ENCODE results near the gene SH3BP5L.
"Not testable (repeated sequence)": the region's sequence is repeated elsewhere in the genome, so short reads cannot be mapped to it uniquely, and the experiment has no call there.

Gene SH3BP5L

DNA sequence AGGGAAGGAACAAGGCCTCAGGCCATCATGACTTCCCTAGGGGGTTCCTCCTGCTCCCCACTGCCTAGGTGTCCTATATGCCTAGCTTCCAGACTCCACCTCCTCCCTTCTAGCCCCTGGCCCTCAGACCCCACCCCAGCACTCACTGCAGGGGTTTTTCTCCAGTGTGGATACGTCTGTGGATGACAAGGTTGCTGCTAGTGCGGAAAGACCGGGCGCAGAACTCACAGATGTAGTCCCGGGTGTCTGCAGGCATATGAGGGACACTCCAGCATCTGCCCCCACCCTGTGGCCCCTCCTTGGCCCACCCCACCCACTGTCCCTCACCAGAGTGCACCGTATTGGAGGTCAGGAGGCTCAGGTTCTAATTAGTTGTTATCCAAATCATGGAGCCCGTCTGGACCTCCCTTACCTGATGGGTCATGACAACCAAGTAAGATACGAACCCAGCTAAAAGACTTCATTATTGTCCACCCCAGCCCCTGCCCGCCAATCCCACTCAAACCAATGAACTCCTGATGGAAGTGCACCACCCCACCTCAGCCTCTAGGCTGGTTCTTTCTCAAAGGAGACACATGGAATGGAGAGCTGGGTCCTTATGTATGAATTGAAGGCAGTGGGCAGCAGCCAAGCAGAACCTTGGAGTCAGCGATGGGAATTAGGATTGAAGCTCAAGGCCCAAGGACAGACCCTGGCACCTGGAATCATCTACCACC lies 25.0 kb upstream of the SH3BP5L start:
- no peak for DNase-seq

DNA sequence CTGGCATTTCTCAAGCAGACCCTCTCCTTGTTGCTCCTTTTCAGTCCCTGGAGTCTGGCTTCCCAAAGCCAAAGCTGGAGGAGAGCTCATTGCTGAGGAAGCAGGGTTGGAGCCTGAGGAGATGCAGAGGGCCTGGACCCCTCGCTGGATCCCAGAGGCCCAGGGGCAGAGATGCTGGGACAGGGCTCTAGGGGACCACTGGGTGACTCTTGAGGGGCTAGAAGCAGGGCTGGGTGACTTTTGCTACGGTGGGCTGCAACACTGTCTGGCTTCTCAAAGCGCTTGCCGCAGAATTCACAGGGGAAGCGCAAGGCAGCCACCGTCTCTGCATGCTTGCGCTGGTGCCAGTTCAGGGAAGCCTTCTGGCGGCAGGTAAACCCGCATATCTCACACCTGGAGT lies 24.4 kb upstream of the SH3BP5L start:
- no peak for DNase-seq

DNA sequence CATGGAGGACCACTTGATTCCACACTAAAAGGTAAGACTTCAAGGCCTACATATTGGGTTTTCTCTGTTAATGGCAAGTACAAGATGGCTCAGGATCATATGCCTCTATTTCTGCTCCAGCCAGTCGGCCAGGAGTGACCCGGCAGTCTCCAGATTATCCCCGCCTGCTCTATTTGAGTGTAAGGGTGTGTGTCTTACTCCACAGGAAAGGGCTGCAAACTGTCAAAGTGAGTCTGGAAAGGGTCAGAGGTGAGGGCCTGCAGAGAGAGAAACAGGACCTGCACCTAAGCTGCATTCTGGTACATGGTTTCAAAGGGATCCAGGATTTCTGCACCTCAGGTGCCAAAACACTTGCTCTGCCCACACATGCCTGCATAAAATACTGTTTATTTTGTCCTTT lies 23.9 kb upstream of the SH3BP5L start:
- no peak for DNase-seq

DNA sequence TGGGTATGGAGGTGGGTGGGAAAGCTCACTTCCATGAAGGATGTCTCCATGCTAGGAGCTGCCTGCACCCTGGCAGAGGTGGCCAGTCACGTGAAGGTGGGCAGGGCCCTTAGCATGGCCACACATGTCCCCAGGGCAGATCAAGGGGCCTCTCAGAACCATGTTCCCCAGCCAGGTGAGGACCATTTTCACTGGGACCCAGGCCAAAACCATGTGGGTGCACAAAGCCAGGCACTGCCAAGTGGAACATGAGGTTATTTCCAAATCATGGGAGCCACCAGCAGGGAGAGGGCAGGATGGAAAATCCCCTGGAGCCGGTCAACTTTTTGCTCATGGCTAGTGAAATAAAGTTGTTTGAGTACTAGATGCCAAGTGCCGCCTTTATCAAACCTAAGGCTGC lies 23.4 kb upstream of the SH3BP5L start:
- no peak for DNase-seq

DNA sequence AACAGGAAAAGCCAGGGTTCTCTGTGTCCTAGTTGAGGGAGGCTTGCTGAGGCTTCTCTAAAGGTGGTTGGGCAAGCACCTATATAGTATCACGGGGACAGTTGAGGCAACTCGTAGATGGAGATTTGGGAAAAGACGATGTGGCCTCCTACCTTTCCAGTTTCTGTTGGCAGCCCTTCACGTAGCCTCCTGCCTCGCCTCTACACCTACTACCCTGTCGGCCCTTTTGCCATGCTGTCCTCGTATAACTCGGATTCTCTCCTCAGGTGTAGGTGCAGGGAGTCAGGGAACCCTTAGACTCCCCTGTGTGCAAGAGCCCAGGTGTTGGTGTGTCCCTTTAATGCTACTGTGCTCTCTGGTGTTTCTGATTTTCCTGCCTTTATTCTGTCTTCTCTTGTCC lies 22.9 kb upstream of the SH3BP5L start:
- DNase-seq, result no peak

DNA sequence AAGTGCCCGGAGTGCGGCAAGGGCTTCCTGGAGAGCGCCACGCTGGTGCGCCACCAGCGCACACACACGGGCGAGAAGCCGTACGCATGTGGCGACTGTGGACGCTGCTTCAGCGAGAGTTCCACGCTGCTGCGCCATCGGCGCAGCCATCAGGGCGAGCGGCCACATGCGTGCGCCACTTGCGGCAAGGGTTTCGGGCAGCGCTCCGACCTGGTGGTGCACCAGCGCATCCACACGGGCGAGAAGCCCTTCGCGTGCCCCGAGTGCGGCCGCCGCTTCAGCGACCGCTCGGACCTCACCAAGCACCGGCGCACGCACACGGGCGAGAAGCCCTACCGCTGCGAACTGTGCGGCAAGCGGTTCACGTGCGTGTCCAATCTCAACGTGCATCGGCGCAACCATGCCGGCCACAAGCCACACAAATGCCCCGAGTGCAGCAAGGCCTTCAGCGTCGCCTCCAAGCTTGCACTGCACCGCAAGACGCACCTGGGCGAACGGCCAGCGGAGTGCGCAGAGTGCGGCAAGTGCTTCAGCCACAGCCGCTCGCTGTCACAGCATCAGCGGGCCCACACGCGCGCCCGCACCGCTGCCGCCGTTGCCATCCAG lies 22.3 kb upstream of the SH3BP5L start:
- DNase-seq, result no peak

DNA sequence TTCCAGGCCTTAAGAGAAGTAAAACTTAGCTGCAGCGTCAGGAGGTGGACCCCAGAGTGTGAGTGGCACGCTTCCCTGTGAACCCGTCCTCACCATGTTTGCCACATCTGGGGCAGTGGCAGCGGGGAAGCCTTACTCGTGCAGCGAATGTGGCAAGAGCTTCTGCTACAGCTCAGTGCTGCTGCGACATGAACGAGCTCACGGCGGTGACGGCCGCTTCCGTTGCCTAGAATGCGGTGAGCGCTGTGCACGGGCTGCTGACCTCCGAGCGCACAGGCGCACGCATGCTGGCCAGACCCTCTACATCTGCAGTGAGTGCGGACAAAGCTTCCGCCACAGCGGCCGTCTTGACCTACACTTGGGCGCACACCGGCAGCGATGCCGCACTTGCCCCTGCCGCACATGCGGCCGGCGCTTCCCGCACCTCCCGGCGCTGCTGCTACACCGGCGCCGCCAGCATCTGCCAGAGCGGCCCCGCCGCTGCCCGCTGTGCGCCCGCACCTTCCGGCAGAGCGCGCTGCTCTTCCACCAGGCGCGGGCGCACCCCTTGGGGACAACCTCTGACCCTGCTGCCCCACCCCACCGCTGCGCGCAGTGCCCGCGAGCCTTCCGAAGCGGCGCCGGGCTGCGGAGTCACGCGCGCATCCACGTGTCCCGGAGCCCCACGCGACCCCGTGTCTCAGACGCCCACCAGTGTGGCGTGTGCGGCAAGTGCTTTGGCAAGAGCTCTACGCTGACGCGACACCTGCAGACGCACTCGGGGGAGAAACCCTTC lies 21.7 kb upstream of the SH3BP5L start:
- DNase-seq, result no peak

DNA sequence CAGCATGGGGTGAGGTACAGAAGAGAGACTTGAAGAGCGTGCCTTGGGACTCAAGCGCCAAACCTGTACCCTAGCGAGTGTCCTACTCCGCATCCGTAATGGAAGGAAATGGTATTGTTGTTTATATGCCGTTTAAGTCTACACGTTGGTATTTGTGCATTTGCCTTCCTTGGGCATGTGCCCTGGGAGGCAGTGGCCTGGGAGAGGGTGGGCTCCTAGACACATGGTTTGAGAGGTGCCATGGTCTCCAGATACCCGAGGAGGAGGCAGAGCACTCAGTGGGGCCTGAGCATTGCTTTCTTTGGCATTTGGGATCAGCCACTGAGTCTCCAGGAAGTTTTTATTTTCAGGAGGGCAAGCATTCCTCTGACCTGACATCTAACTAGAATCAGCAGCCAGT lies 18.8 kb upstream of the SH3BP5L start:
- no peak for DNase-seq

DNA sequence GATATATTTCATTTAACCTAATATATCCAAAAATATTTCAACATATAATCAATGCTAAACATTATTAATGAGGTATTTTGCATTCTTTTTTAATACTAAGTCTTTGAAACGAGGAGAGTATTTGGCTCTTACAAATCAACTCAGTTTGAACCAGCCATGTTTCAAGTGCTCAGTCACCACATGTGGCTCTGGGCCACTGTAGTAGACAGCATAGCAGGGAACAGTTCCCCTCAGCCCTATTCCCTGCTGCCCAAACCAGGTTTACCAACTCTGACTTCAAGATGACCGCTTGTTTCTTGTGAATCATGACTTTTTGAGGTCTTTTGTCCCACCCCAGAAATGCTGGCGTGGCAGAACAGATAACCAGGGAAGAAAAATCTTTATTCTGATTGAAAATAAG lies 18.0 kb upstream of the SH3BP5L start:
- DNase-seq, result no peak

DNA sequence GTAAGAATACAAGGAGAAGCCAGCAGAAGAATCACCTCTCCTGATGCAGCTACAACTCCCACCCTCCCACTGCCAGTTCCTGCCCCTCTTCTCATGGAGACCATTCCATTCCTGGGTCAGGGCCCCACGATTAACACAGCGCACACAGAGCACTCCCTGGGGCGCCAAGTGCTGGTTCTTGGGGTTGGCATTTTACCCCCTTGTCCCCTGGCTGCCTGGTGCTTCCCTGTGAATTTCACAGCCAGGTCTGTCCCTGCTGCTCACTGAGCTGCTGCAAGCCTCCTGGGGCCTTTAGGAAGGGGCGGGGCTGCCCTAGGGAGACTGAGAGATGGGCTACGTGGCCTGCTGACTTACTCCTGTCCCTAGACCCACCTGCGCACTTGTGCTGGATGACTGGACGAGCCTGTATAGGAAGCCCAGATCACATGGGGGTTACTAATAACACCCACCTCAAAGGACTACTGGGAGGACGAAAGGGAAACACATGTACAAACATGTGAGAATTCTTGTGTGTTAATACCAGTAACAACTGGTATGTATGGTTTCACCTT lies 17.1 kb upstream of the SH3BP5L start:
- DNase-seq, result no peak

DNA sequence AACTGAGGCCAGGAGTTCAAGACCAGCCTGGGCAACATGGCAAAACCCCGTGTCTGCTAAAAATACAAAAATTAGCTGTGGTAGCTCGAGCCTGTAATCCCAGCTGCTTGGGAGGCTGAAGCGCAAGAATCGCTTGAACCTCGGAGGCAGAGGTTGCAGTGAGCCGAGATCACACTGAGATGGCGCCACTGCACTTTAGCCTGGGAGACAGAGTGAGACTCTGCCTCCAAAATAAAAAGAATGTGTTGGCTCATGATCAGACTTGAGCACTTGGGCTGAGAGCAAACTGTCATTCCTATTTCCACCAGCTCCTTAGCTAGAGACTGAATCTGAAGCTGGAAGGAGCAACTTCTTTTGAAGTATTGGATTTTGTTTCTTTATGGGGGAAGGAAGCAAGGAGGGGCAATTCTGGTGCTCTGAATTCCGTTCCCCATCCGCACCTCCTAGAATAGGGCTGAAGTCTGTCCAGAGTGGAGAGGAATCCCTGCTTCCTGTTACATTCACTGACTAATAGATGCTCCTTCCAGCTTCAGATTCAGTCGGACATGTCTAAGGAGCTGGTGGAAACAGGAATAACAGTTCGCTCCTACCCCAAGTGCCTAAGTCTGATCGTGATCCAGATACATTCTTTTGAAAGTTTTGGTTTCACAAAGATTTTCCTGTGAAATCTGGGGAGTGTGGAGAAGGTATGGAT lies 16.1 kb upstream of the SH3BP5L start:
- no peak for DNase-seq

DNA sequence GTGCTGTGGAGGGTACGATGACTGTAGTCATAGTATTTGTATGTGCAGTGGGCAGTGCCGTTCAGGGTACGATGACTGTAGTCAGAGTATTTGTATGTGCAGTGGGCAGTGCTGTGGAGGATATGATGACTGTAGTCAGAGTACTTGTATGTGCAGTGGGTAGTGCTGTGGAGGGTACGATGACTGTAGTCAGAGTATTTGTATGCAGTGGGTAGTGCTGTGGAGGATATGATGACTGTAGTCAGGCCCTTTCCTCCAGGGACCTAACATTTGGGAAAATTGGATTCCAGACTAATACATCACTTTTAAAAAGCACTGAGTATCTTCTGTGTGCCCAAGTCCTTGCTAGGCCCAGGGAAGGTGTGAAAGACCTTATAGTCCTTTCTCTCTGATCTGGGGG lies 15.2 kb upstream of the SH3BP5L start:
- no peak for DNase-seq

DNA sequence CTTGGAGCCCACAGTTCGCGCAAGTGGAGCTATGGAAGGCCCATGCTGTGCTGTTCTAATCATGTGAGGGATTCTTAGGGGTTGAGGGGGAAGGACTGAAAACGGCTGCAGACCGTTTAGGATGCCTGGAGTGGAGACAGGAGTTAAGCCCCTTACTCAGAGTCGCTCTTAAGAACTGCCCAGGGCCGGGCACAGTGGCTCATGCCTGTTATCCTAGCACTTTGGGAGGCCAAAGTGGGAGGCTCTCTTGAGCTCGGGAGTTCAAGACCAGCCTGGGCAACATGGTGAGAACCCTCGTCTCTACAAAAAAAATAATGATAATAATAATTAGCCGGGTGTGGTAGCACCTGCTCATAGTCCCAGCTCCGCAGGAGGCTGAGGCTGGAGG lies 13.4 kb upstream of the SH3BP5L start:
- no peak for DNase-seq

DNA sequence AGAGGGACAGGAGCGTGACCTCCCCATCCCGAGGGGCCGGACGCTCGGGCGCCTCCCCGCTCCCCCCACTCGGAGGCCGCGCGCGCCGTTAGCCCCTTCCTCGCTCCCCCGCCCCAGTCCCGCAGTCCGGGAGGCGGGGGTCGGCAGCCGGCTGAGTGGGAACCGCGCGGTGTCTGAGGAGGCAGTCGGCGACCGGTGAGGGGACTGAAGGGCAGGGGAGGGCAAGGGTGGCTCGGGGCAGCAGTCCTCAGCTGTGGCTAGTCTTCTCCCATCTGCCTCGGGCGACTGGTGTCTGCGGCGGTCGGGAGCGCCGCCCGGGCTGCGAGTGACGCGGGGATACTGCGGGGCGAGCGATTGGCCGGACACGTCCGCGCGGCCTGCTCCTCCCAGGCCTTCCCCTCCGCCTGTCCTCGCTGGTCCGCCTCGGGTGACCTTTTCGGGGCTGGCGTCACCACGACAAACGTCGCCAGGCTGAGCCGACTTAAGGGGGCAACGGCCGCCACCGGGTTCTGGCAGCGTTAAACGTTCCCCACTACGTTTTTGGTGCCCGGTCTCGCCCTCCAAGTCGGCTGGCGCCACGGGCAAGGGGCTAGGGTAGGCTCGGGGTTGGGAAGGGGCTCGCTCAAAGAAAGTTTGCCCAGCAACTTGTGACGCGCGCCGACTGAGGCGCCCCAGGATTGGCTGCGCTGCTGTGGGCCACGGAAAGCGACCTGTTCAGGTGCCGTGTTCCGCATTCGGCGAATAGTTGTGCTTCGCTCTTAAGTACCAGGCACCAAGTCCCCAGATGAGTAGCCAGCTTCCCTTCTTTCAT lies 12.8 kb upstream of the SH3BP5L start:
- peak; percentile 75 for DNase-seq

DNA sequence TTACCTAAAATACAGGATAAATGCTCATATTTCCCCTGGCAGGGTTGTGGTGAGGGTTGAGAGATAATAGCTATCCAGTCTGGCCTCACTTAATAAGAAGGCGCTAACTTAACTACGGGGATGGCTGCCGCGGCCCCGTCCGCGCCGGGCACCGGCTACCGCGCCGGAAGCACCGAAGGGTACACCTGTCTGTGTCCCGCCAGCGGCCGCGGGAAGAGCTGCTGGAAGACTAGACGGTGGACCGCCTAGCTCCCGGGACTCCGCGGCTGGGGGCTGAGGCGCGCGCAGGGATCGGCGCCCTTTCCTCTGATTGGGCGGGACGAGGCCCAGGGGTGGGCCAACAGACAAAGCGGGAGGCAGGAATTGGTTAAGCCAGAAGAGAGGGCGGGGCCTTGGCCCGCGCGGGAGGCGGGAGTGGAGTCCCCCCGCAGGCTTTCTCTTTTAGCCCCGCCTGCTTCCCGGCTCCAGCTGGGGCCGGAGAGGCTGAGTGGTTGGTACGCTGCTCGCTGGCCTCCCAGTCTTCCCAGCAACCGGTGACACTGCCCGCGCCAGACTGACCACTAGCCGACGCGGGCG lies 12.2 kb upstream of the SH3BP5L start, which contains the start of gene ZNF672:
ZNF672 (plus strand) TSS at position 444 of the 576 bp plus-strand sequence. CDS start 9,051 bp downstream, outside the sequence.
- DNase-seq, result peak; percentile 95

DNA sequence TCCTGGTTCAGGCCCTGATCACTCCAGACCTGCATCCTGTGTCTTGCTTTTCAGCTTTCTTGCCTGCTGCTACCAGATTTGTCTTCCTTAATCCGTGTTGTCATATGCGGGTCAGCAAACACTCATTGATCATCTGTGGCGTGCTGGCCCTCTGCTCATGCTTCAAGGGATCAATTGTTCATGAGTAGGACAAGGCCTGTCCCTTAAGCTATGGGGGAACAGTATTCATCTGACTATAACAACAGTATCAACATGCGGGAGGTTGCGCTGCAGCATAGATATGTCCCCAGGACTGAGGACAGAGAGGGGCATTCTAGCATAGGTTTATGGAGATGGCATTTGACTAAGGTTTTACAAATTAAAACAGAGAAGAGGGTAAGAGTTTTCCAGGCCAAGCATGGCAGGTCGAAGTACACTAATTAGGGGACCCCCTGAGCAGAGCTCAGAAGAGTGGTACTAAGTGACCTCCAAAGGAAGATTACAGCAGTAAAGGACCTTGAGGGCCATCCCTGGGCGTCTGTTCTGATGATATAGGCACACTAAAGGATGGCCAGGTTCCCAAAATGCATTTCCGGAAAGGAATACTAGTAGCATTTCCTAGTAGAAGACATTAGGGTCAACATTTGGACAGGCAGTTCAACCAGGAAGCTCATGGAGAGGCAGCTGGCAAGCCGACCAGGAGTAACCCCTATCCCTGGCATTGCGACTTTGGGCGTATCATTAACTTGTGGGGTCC lies 11.5 kb upstream of the SH3BP5L start:
- DNase-seq, result peak; percentile 44

DNA sequence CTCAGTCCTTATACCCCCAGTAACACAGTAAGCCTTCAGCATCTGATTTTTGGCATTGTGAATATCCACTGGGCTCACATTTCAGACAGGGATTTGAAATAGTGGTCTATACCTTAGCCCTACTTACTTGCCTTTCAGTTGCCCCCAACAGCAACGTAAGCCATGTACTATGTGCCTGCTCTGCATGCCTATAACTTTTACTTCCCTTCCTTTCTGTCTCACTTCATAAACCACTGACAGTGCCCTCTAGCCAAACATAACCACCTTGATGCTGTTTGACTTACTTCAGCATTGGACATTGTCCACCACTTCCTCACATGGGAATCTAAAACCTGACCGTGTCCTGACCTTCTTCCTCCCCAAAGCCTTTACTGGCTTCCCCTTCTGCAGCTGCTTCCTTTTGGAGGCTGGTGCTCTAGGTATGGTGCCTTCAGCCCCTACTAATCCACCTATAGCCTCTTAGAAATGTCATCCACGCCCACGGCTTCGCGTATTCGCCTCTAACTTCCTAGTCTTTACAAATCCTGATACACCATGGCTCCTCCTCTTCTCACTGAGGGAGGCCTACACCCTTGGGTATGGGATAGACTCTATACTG lies 8.7 kb upstream of the SH3BP5L start:
- no peak for DNase-seq

DNA sequence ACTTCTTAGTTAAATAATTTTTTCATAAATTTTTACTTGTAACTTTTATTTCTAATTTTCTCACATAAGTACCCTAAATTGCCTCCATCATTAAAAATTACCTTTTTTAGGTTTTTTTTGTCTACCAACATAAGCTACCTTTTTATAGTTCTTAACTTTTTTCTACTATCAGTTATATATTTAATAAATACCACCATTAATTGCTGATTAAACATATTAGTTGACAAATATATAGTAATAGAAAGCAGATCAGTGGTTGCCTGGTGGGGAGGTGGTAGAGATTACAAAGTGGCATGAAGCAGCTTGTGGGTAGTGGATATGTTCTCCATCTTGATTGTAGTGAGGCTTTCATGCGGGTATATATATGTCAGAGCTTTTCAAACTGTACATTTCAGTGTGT lies 6.1 kb upstream of the SH3BP5L start:
- DNase-seq, result no peak

DNA sequence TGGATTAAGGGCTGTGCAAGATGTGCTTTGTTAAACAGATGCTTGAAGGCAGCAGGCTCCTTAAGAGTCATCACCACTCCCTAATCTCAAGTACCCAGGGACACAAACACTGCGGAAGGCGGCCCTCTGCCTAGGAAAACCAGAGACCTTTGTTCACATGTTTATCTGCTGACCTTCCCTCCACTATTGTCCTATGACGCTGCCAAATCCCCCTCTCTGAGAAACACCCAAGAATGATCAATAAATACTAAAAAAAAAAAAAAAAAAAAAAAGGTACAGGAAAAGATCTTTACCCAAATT lies 5.0 kb upstream of the SH3BP5L start:
- not testable (repeated sequence) for DNase-seq

DNA sequence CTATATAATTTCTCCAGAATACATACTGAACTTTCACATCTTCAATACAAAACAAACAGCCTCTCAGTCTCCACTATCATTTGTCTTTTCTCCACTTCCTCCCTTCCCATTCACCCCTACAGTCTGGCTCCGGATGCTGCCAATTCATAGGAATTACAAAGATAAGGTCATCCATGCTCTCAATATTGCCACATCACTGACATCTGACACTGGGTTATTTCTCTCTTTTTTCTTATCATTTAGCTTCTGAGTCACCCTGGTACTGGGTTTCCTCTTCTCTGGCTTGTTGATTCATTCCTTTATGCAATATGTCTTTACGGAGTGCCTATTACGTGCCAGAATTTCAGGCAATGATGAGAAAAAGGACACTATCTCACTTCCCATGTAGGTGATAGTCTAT lies 3.1 kb upstream of the SH3BP5L start:
- no peak for DNase-seq

DNA sequence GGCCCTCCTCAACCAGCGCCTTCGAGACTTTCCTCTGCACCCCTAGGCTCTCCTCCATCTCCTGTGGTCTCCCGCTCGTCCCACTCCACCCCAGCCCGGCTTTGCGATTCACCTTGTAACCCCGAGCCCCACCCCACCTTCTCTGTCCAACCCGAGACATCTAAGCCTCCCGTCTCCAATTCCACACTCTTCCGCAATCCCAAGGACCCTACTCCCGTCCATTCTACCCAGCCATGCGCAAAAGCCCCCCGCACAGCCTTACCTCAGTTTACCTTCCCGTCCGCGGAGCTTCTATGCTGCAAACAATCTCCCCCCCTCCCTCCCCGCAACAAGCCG lies 174 bp downstream of the SH3BP5L start:
- DNase-seq, result no peak

Measured in DMS79 (cell line).